Skin of body (tissue), 2 donors: ENCODE data around the gene VPS16. TPM values are rescaled to one million over a fixed set of nuclear protein-coding genes. Genes with fewer than 3 reads are reported as not detected.

Source experiments
- DNase-seq: peaks from one replicate; lab custom pipeline; 2025; lab: John Stamatoyannopoulos, UW
- total RNA-seq: library from RNA; depleted of rRNA; stranded (reverse); fragments of >200 nt; gene quantifications from one replicate; pipeline ENCODE4 v1.2.3, GENCODE V29; 2014

The VPS16 gene
- total RNA-seq, 1 donor from 2014 or later = 22.7 TPM

DNA sequence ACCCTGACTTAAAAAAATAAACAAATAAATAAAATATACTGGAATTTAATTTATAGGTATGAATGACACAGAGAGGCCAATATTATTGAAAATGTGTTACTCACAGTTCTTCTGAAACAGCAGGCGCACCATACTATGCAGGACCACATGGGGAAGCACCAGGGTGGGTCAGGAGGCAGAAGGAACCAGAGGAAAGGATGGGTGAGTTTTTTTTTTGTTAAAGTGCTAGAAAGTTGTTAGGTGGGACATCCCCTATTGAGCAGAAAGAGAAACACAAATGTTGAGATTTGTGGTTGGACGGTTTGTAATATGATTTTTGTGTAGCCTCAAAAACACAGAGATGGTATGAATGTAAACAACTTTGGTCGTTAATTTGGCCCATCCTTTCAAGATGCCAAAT, 58.7 kb downstream of the VPS16 start:
- no peak for DNase-seq

DNA sequence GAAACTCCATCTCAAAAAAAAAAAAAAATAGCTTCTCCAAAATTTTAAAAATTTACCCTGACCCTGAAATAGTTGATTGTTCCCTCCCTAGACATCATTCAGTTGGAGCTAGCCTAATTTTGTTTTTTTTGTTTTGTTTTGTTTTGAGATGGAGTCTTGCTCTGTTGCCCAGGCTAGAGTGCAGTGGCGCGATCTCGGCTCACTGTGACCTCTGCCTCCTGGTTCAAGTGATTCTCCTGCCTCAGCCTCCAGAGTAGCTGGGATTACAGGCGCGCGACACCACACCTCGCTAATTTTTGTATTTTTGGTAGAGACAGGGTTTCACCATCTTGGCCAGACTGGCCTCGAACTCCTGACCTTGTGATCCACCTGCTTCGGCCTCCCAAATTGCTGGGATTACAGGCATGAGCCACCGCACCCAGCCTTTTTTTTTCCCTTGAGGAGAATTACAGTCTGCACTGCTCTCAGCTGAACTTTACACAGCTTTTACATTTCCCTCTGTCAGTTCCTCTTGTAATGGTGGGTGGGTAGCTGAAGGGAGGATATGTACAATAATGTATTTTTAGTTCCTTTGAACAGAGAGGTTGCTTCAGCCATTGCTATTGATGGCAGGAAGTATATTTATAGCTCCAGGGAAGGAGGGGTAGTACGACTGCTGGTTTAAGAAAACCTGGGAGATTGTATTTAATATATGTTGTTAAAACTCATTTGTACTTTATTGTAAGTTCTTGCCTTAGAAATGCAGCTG, 60.5 kb downstream of the VPS16 start:
- peak; percentile 17 for DNase-seq

DNA sequence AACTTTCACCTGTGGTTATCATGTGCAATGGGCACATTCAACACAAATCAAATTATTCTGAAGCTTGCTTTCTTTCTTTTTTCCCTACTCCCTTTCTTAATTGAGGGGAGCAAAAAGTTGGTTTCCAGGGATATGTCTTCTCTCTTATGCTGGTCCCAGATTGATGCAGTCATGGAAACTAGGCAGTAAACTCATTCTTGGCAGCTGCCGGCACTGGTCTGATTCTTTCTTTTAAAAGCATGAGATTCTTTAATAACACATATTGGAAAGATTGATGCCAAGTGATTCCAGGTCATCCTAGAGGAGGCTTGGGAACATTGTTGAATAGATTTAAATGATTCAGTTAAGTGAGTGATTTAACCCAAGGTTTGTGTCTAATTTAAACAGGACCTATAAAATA, 61.7 kb downstream of the VPS16 start:
- DNase-seq = peak; percentile 11

DNA sequence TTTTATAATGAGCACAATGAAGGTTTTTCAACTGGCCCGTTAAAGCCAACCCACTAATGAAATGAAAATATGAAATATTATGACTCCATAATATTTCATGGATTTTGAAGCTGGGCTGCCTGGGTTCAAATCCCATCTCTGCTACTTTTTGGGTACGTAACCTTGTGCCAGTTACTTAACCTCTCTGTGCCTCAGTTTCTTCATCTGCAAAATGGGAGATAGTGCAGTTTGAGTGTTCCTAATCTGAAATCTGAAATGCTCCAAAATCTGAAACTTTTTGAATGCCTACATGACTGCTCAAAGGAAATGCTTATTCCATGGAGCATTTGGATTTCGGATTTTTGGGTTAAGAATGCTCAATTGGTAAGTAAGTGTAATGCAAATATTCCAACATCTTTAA, 62.3 kb downstream of the VPS16 start:
- DNase-seq = no peak

DNA sequence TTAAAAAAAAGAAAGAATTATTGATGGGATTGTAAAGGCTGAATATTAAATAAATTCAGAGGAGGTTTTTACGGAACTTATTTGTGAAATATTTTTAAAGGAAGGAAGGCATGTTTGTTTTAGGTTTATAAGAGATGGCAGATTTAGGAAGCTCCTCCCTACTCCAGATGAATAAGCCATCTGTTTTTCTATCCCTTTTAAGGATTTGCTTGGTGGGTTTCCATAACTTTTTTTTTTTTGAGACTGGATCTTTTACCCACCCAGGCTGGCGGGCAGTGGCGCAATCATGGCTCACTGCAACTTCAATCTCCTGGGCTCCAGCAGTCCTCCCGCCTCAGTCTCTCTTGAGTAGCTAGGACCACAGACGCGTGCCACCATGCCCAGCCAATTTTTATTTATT, 63.1 kb downstream of the VPS16 start:
- DNase-seq = no peak

DNA sequence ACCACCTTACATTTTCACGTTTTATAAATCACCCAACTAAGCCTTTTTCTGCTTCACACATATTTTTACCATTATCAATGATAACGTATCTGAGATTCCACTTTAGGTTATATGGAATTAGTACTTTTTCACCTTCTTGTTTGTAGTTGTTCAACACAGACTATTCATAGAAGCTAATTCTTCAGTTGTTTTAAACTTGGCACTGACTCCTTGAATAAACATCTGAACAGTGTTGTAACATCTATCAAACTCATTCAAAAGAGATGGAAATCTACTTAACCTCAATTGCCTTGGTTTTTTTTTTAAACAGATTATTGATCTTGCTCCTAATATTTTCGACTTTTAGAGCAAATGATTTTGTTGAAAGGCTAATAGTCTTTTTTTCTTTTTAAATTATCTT, 67.0 kb downstream of the VPS16 start:
- no peak for DNase-seq

DNA sequence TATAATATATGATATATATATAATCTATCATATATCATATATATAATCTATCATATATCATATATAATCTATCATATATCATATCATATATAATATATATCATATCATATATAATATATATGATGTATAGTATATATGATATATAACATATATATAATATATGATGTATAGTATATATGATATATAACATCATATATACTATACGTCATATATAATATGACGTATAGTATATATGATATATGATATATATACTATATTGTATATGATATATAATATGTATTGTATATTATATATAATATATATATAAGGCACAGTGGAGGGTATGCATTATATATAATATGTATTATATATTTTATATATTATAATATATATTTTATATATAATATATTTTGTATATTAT, 69.4 kb downstream of the VPS16 start:
- no peak for DNase-seq

DNA sequence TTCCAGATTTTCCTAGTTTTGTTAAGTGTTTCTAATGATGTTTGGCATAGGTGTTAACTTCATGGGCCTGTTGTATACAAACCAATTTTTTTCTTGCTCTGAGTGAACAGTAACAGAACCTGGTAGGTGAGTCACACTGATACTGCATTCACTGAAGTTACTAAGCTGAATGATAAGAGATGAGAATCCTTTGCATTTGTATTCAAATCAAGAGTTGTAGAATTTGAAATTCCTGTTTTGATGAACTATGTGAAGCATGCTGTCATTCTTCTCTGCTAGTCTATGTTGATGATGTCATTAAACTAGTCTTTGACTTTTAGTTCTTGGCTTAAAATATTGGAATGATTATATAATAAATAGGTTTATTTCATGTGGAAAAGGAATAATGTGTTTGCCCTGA, 70.7 kb downstream of the VPS16 start:
- DNase-seq = no peak

DNA sequence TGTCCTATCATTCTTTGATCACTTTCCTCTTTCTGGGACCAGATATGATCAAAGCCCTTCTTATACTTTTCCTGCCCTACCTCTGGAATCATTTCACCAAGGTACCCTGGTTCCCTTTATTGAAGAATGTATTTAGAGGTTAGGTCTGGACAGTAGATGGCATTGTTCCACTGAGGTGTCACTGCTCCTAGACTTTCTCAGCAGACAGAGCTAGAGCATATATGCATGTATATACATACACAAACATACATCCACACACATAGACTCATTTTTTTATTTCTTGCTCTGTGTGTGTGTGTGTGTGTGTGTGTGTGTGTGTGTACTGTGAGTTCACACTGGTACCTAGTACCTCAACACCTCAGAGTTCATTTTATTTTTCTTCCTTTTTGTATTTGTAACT, 73.6 kb downstream of the VPS16 start:
- DNase-seq = no peak

Other genes with a start within 250 kb of the VPS16 start
- 98.3 TPM for gene NOP56, start 188.1 kb upstream of the VPS16 start, total RNA-seq
- 65.0 TPM for gene IDH3B, start 176.5 kb upstream of the VPS16 start, total RNA-seq
- 2.5 TPM for gene EBF4, start 148.0 kb upstream of the VPS16 start, total RNA-seq
- gene CPXM1, start 40.1 kb upstream of the VPS16 start, total RNA-seq = 30.5 TPM
- gene C20orf141, start 25.8 kb upstream of the VPS16 start, total RNA-seq = not detected
- not detected for gene TMEM239, start 24.4 kb upstream of the VPS16 start, total RNA-seq
- gene PCED1A, start 90 bp upstream of the VPS16 start, total RNA-seq = 16.4 TPM
- gene PTPRA, start 32.7 kb downstream of the VPS16 start, total RNA-seq = 56.5 TPM
- not detected for gene GNRH2, start 202.9 kb downstream of the VPS16 start, total RNA-seq
- gene MRPS26, start 205.3 kb downstream of the VPS16 start, total RNA-seq = 21.4 TPM
- gene OXT, start 230.9 kb downstream of the VPS16 start, total RNA-seq = not detected
- gene AVP, start 244.0 kb downstream of the VPS16 start, total RNA-seq = not detected